ENCODE measurements around the gene RAVER2. TPM values are rescaled to one million over a fixed set of nuclear protein-coding genes. Genes with fewer than 3 reads are reported as not detected.
"Not testable (repeated sequence)": the region's sequence is repeated elsewhere in the genome, so short reads cannot be mapped to it uniquely, and the experiment has no call there.

The RAVER2 gene
- total and polyA plus RNA-seq, 2 experiments from 2014 or later: 0.63 to 2.4 TPM

DNA sequence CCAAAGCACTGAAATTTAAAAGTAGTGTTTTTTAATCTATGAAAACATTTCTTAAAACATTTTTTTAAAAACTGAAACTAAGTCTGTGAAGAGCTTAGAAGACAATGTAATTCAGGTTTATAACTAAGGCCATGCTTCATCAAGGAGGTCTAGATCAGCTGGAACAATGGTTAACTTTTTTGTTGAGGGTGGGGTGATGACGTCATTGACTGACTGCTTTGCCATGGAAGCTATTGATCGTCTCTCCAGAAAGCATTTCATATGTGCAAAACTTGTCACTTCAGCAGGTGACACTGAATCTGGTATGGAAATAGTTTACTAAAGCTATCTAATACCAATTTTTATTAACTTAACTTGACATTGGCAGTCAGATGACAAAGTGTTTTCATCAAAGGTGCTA lies 21.0 kb downstream of the RAVER2 start:
- Histone ChIP-seq H4K20me1 (ENCODE audit: insufficient read depth) (no peaks in the 10 kb centered on the region), H3K27ac (no peak overlapping the region), H3K9ac (no peak overlapping the region), H3K36me3 (ENCODE audit: low read depth) (peaks cover 3% of the 10 kb centered on the region; the same call in 1 of the 2 replicates), H3K79me2 (ENCODE audit: insufficient read depth) (no peaks in the 10 kb centered on the region), H3K4me3 (no peak overlapping the region), H3K4me1 (ENCODE audit: insufficient read depth) (no peaks in the 10 kb centered on the region), H3K27me3 (replicated peaks; ENCODE audit: insufficient read depth) (no peaks in the 10 kb centered on the region), H3K9me3 (ENCODE audit: low read depth) (no peaks in the 10 kb centered on the region), H3F3A (ENCODE audit: insufficient read depth) (no peaks in the 10 kb centered on the region), H3K9me2 (ENCODE audit: insufficient read depth) (no peaks in the 10 kb centered on the region), H2AFZ (no peak overlapping the region), H3K4me2 (ENCODE audit: unreplicated experiment) (no peak overlapping the region)
- no peak for DNase-seq
- 2 to 12% methylated on average over 2 of the region's 2 CpGs for WGBS, 2 experiments (ENCODE audit: low coverage in 1 of 2, low lambda C conversion rate in 2 of 2, missing lambda C conversion rate in 2 of 2)
- in situ Hi-C loops (cut with MboI): no loop called here
- TF ChIP-seq EZH2phosphoT487 (IDR thresholded peaks at IDR 0.05; ENCODE audit: insufficient read depth, low read depth) (no peak), EZH2 (IDR thresholded peaks at IDR 0.05; ENCODE audit: insufficient read depth, poor library complexity, severe bottlenecking) (no peak)

DNA sequence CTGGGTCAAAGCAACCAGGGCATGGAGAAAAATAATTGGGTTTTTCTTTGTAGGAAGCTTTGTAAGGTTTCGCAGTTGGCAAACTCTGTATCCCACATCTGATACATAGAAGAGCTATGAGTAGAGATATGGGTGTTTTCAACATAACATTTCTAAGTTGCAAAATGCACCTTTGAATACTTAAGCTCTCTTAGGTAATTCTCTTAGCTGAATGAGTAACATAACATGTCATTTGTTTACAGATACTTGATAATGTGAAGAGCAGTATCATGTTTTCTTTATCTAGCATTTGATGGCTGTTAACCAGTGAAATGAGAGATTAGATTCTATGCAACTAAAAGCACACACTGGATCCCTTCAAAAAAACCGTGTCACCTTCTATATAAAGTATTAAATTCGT lies 21.6 kb downstream of the RAVER2 start:
- no peak for DNase-seq
- Histone ChIP-seq H3K27me3 (replicated peaks; ENCODE audit: insufficient read depth) (no peaks in the 10 kb centered on the region), H3K36me3 (ENCODE audit: low read depth) (peaks cover 3% of the 10 kb centered on the region; the same call in 1 of the 2 replicates), H3K4me3 (no peak overlapping the region), H2AFZ (no peak overlapping the region), H3K9ac (no peak overlapping the region), H3F3A (ENCODE audit: insufficient read depth) (no peaks in the 10 kb centered on the region), H3K4me1 (ENCODE audit: insufficient read depth) (no peaks in the 10 kb centered on the region), H4K20me1 (ENCODE audit: insufficient read depth) (no peaks in the 10 kb centered on the region), H3K27ac (no peak overlapping the region), H3K79me2 (ENCODE audit: insufficient read depth) (no peaks in the 10 kb centered on the region), H3K9me3 (ENCODE audit: low read depth) (no peaks in the 10 kb centered on the region), H3K4me2 (ENCODE audit: unreplicated experiment) (no peak overlapping the region), H3K9me2 (ENCODE audit: insufficient read depth) (no peaks in the 10 kb centered on the region)
- WGBS, 2 experiments (ENCODE audit: low coverage in 1 of 2, low lambda C conversion rate in 2 of 2, missing lambda C conversion rate in 2 of 2): 82 to 84% methylated on average over 3 of the region's 3 CpGs
- in situ Hi-C loops (cut with MboI): no loop called here
- TF ChIP-seq EZH2phosphoT487 (IDR thresholded peaks at IDR 0.05; ENCODE audit: insufficient read depth, low read depth) (no peak), EZH2 (IDR thresholded peaks at IDR 0.05; ENCODE audit: insufficient read depth, poor library complexity, severe bottlenecking) (no peak)

DNA sequence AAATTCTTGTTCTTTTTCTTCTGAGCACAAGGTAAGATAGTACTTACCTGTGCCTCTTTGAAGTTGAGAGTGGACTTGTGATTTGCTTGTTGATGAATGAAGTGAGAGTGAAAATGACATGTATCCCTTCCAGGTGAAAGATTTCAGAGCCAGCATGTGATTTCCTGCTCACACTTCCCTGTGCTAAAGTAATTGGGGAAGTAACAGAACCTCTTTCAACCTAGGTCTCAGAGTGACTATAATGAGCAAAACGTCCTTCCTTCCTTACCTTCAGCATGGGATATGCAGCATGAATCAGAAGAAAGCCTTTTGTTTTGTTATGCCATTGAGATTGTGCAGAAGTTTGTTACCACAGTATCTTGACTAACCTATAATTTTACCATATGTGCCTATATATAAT lies 24.6 kb downstream of the RAVER2 start:
- Histone ChIP-seq H3K4me3 (no peak overlapping the region), H3F3A (ENCODE audit: insufficient read depth) (no peaks in the 10 kb centered on the region), H2AFZ (no peak overlapping the region), H3K4me1 (ENCODE audit: insufficient read depth) (no peaks in the 10 kb centered on the region), H3K9me2 (ENCODE audit: insufficient read depth) (no peaks in the 10 kb centered on the region), H3K27me3 (replicated peaks; ENCODE audit: insufficient read depth) (no peaks in the 10 kb centered on the region), H3K4me2 (ENCODE audit: unreplicated experiment) (no peak overlapping the region), H3K79me2 (ENCODE audit: insufficient read depth) (no peaks in the 10 kb centered on the region), H3K9me3 (ENCODE audit: low read depth) (no peaks in the 10 kb centered on the region), H3K9ac (no peak overlapping the region), H3K36me3 (ENCODE audit: low read depth) (peaks cover 3% of the 10 kb centered on the region; the same call in 1 of the 2 replicates), H4K20me1 (ENCODE audit: insufficient read depth) (no peaks in the 10 kb centered on the region), H3K27ac (no peak overlapping the region)
- in situ Hi-C loops (cut with MboI): no loop called here
- no peak for DNase-seq
- whole genome bisulfite sequencing, 2 experiments (ENCODE audit: low coverage in 1 of 2, low lambda C conversion rate in 2 of 2, missing lambda C conversion rate in 2 of 2): 54 to 79% methylated on average over 1 of the region's 1 CpG
- no peak for TF ChIP-seq EZH2phosphoT487 (IDR thresholded peaks at IDR 0.05; ENCODE audit: insufficient read depth, low read depth)
- no peak for TF ChIP-seq EZH2 (IDR thresholded peaks at IDR 0.05; ENCODE audit: insufficient read depth, poor library complexity, severe bottlenecking)

DNA sequence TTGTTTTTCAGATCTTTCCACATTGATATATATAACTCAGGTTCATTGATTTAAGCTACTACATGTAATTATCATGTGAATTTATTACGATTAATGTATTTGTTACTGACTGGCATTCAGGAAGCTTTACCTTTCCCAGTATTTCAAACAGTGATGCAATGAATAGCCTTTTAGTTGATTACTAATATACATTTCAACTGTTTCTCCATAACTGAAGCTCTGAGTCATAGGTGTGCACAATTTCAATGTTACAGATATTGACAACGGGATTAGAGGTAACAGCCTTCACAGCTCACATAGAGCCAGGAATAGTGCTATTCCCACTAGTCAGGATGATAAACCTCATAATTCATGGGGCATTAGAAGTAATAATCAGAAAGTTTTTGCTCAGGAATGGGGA lies 25.1 kb downstream of the RAVER2 start:
- H2AFZ ChIP-seq: no peak overlapping the region
- H4K20me1 ChIP-seq (ENCODE audit: insufficient read depth): no peaks in the 10 kb centered on the region
- no peak overlapping the region for H3K27ac ChIP-seq
- no peak for TF ChIP-seq EZH2 (IDR thresholded peaks at IDR 0.05; ENCODE audit: insufficient read depth, poor library complexity, severe bottlenecking)
- no peak for TF ChIP-seq EZH2phosphoT487 (IDR thresholded peaks at IDR 0.05; ENCODE audit: insufficient read depth, low read depth)
- no peaks in the 10 kb centered on the region for H3K9me2 ChIP-seq (ENCODE audit: insufficient read depth)
- no peaks in the 10 kb centered on the region for H3F3A ChIP-seq (ENCODE audit: insufficient read depth)
- peaks cover 3% of the 10 kb centered on the region; the same call in 1 of the 2 replicates for H3K36me3 ChIP-seq (ENCODE audit: low read depth)
- H3K4me2 ChIP-seq (ENCODE audit: unreplicated experiment): no peak overlapping the region
- no peak overlapping the region for H3K4me3 ChIP-seq
- no peaks in the 10 kb centered on the region for H3K4me1 ChIP-seq (ENCODE audit: insufficient read depth)
- in situ Hi-C loops (cut with MboI): no loop called here
- DNase-seq: no peak
- H3K9ac ChIP-seq: no peak overlapping the region
- 92 to 94% methylated on average over 2 of the region's 2 CpGs for WGBS, 2 experiments (ENCODE audit: low coverage in 1 of 2, low lambda C conversion rate in 2 of 2, missing lambda C conversion rate in 2 of 2)
- H3K79me2 ChIP-seq (ENCODE audit: insufficient read depth): no peaks in the 10 kb centered on the region
- H3K9me3 ChIP-seq (ENCODE audit: low read depth): no peaks in the 10 kb centered on the region
- no peaks in the 10 kb centered on the region for H3K27me3 ChIP-seq (replicated peaks; ENCODE audit: insufficient read depth)

DNA sequence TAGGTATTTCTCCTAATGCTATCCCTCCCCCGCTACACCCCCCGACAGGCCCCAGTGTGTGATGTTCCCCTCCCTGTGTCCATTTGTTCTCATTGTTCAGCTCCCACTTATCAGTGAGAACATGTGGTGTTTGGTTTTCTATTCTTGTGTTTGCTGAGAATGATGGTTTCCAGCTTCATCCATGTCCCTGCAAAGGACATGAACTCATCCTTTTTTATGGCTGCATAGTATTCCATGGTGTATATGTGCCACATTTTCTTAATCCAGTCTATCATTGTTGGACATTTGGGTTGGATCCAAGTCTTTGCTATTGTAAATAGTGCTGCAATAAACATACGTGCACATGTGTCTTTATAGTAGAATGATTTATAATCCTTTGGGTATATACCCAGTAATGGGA lies 28.4 kb downstream of the RAVER2 start:
- WGBS, 2 experiments (ENCODE audit: low coverage in 1 of 2, low lambda C conversion rate in 2 of 2, missing lambda C conversion rate in 2 of 2): 87 to 89% methylated on average over 3 of the region's 3 CpGs
- not testable (repeated sequence) for H3K4me2 ChIP-seq (ENCODE audit: unreplicated experiment)

More for the DNA sequence above, 28.4 kb downstream of the RAVER2 start:
- H3K36me3 ChIP-seq (ENCODE audit: low read depth); in situ Hi-C loops (cut with MboI); H3K9me3 ChIP-seq (ENCODE audit: low read depth); H3K4me3 ChIP-seq; H3K9ac ChIP-seq; H3K9me2 ChIP-seq (ENCODE audit: insufficient read depth); H3K79me2 ChIP-seq (ENCODE audit: insufficient read depth); H3K27me3 ChIP-seq (replicated peaks; ENCODE audit: insufficient read depth); H4K20me1 ChIP-seq (ENCODE audit: insufficient read depth); H3K27ac ChIP-seq; H3F3A ChIP-seq (ENCODE audit: insufficient read depth); H3K4me1 ChIP-seq (ENCODE audit: insufficient read depth); DNase-seq; H2AFZ ChIP-seq: not testable (repeated sequence)

Measured in GM23248 (cell line).